ENCODE data around the gene GRB14.
"Not testable (repeated sequence)": the region's sequence is repeated elsewhere in the genome, so short reads cannot be mapped to it uniquely, and the experiment has no call there.

The GRB14 gene

GRCh38 chr2:164620873-164621763, at the start of gene GRB14:
GRB14 (minus strand) TSS chr2:164621482; CDS start chr2:164621309, 173 bp downstream.
- no peak for DNase-seq

GRCh38 chr2:164669291-164669690, 48.0 kb upstream of the GRB14 start:
- no peak for DNase-seq

- no peak for DNase-seq
Measured at GRCh38 chr2:164667566-164667965, 46.3 kb upstream of the GRB14 start.

GRCh38 chr2:164664070-164664469, 42.8 kb upstream of the GRB14 start:
- DNase-seq = no peak

GRCh38 chr2:164662868-164663631, 41.8 kb upstream of the GRB14 start:
- DNase-seq = no peak

GRCh38 chr2:164662066-164662465, 40.8 kb upstream of the GRB14 start:
- no peak for DNase-seq

GRCh38 chr2:164661349-164661748, 40.1 kb upstream of the GRB14 start:
- DNase-seq = no peak

GRCh38 chr2:164657129-164657528, 35.8 kb upstream of the GRB14 start:
- no peak for DNase-seq

GRCh38 chr2:164655750-164656149, 34.5 kb upstream of the GRB14 start:
- no peak for DNase-seq

- no peak for DNase-seq
Measured at GRCh38 chr2:164655336-164655735, 34.1 kb upstream of the GRB14 start.

- no peak for DNase-seq
Measured at GRCh38 chr2:164651361-164651760, 30.1 kb upstream of the GRB14 start.

- DNase-seq = no peak
Measured at GRCh38 chr2:164644036-164644700, 22.9 kb upstream of the GRB14 start.

- no peak for DNase-seq
Measured at GRCh38 chr2:164642946-164643555, 21.8 kb upstream of the GRB14 start.

- DNase-seq = no peak
Measured at GRCh38 chr2:164642268-164642667, 21.0 kb upstream of the GRB14 start.

GRCh38 chr2:164628319-164628718, 7.0 kb upstream of the GRB14 start:
- not testable (repeated sequence) for DNase-seq

- DNase-seq = no peak
Measured at GRCh38 chr2:164625378-164625971, 4.2 kb upstream of the GRB14 start.

- DNase-seq = no peak
Measured at GRCh38 chr2:164624316-164624715, 3.0 kb upstream of the GRB14 start.

GRCh38 chr2:164622338-164623106, 1.2 kb upstream of the GRB14 start:
- no peak for DNase-seq

- no peak for DNase-seq
Measured at GRCh38 chr2:164621764-164622105, 453 bp upstream of the GRB14 start.

GRCh38 chr2:164620457-164620856, 825 bp downstream of the GRB14 start:
- no peak for DNase-seq

- no peak for DNase-seq
Measured at GRCh38 chr2:164617466-164617865, 3.8 kb downstream of the GRB14 start.
